NCI-H524 (cell line): ENCODE data around the gene LDLRAP1.
A peak's percentile ranks its signal among the peaks of the same experiment; 100 is the strongest.

Experiments used
- DNase-seq, 2 experiments: peaks; one replicate each; lab custom pipeline; 2025; lab: John Stamatoyannopoulos, UW

The LDLRAP1 gene

GRCh38 chr1:25544243-25544764 is 898 bp downstream of the LDLRAP1 start:
- no peak for DNase-seq

- no peak for DNase-seq
Measured at GRCh38 chr1:25544819-25545218, 1.4 kb downstream of the LDLRAP1 start.

DNA sequence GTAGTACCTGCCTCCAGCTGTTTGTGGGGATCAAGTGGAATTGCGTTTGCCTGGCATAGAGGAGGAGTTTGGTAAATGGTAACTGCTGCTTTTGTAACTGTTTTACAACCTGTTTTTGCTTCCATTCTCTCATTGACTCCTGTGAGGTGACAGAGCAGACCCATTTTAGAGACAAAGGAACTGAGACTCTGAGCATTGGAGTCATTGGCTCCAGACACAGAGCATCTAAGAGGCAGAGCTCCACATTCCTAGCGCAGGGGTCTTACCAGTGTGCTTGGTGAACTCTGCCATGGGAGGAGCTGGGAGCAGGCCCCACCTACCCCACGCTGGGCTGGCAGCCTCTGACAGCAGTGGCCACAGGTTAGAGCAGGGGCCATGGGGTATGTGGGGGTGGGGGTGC is 2.4 kb downstream of the LDLRAP1 start:
- no peak for DNase-seq

- no peak for DNase-seq
Measured at GRCh38 chr1:25546193-25546592, 2.8 kb downstream of the LDLRAP1 start.

DNA sequence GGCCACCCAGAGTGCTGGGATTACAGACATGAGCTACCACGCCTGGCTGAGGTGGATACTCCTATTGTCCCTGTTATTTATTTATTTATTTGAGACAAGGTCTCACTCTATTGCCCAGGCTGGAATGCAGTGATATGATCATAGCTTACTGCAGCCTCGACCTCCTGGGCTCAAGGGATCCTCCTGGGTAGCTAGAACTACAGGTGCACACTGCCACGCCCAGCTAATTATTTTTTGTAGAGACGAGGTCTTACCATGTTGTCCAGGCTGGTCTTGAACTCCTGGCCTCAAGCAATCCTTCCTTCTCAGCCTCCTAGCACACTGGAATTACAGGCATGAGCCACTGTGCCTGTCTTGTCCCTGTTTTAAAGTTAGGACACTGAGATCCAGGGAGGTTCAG is 5.2 kb downstream of the LDLRAP1 start:
- DNase-seq = no peak

- no peak for DNase-seq
Measured at GRCh38 chr1:25549273-25550154, 6.1 kb downstream of the LDLRAP1 start.

GRCh38 chr1:25550155-25550506 is 6.7 kb downstream of the LDLRAP1 start:
- no peak for DNase-seq

DNA sequence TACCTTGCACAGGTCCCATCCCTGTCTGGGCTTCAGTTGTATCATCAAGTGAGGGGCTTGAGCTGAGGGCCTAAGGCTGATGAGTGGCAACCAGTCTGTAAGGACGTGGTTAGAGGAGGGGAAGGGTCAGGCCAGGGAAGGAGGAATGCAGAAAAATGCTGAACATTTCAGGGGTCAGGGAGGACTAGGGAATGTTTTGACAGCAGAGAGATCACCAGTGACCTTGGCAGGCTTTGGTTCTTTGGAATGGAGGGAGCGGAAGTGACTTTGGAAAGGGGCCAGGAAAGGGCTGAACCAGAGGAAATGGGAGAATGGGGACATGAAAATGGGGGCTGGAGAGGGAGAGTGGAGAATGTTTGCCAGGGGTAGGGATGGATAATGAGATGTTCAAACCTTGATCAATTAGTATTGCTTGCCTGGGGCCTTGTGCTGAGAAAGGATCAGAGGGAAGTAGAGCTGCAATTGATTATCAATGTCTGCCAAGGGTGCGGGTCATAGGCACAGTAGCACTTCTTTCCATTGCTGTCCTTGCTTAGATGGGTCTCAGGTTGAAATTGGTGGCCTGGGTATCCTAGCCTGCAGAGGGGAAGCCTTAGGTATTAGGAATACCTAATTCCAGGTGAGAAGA is 7.4 kb downstream of the LDLRAP1 start:
- no peak for DNase-seq

- no peak for DNase-seq
Measured at GRCh38 chr1:25553749-25554429, 10.5 kb downstream of the LDLRAP1 start.

DNA sequence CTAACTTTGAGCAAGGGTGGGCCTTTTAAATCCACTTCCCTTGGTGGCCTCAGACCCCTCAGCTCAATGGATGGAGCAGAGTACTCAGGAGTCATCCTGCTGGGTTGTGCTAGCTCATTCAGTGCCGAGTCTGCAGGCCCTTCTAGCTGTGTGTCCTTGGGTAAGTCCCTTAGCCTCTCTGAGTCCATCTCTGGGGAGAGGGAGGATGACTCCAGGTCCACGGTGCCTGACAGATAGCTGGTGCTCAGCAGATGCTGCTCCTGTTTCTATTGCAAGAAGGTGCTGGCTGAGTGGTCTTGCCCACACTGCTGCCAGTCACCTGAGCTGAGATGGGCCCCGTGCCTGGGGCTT is 11.0 kb downstream of the LDLRAP1 start:
- DNase-seq = no peak

GRCh38 chr1:25554886-25555752 is 11.7 kb downstream of the LDLRAP1 start:
- peak in 1 of 2 experiments; percentile 56 for DNase-seq

DNA sequence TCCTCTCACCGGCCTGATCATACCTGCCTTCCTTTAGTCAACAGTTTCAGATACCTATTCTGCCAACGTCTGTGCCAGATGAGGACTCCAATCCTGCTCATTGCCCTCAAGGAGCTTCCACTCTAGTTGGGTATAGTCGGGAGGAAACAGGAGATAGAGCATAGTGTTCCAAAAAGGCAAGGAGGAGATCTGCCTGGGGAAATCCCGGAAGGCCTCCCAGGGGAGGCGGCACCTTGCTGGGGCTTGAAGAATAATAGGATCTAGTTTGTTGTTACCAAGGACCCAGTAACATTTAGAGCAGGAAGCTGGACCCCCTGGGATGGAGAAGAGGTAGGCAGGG is 12.3 kb downstream of the LDLRAP1 start:
- DNase-seq = no peak

DNA sequence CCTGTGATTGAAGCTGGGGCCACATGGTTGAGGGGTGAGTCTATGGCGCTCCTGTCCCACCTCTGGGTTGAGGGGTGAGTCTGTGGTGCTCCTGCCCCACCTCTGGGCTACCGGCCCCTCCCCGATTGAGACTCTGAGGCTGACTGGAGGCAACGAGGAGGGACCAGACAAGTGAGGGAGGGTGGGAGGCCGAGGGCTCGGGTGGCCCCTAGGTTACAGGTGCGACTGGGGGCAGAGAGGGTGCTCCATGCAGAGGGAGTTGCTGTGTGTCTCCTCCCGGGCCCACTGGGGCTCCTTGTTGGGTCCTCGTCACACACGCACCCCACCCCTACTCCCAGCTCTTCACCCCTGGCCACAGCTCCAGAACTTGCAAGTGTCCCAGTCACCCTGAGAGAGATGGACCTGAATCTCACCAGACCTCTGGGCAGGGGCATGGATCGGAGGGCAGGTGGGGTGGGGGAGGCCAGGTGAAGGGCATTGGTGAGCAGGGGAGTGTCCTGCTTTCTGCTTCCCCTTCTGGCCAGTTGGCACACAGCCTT is 12.8 kb downstream of the LDLRAP1 start:
- DNase-seq = no peak

DNA sequence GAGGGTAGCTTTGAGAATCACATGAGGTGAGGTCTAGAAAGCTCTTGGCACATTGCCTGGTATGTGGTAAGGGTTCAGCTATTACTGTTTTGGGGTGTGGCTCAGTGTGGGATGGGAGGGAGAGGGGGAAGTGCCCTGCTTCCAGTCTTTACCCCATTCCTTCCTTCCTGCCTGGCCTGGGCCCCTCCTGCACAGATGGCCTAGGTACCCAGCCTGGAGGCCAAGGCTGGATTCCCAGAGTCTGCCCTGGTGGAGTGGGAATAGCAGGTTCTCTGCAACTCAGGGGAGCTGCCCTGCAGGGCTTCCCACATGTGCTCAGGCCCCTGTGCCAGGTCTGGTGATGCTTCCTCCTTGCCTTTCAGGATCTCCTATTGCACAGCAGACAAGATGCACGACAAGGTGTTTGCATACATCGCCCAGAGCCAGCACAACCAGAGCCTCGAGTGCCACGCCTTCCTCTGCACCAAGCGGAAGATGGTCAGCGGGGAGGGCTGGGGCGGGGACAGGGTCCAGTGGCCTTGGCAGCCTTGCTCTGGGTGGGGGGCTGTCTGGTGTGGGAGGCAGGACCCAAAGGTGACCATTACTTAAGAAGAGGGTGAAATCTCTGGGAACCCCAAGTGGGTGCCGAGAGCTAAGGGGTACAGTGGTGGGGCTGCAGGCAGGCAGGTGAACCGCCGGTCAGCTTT is 13.5 kb downstream of the LDLRAP1 start:
- no peak for DNase-seq

- DNase-seq = no peak
Measured at GRCh38 chr1:25557543-25557942, 14.1 kb downstream of the LDLRAP1 start.

- DNase-seq = no peak
Measured at GRCh38 chr1:25559031-25559430, 15.6 kb downstream of the LDLRAP1 start.

- no peak for DNase-seq
Measured at GRCh38 chr1:25560001-25560400, 16.6 kb downstream of the LDLRAP1 start.

DNA sequence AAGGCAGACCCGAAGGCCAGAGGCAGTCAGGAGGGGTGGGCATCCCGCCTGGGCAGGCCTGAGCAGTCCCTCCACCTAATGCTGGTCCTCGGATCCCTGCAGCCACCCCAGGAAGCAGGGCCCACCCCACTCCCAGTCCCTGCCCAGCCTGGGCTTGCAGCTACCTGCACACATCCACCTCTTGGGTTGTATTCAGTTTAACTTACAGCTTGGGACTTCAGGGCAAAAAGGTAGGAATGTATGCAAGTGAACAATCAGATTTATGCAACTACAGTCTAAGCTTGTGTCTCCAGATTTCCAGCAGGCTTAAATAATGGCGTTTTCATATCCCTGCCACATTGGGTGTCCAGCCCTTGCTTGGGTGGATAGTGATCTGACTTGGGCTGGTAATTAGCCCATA is 17.4 kb downstream of the LDLRAP1 start:
- DNase-seq = no peak

GRCh38 chr1:25561421-25562100 is 18.2 kb downstream of the LDLRAP1 start:
- no peak for DNase-seq

DNA sequence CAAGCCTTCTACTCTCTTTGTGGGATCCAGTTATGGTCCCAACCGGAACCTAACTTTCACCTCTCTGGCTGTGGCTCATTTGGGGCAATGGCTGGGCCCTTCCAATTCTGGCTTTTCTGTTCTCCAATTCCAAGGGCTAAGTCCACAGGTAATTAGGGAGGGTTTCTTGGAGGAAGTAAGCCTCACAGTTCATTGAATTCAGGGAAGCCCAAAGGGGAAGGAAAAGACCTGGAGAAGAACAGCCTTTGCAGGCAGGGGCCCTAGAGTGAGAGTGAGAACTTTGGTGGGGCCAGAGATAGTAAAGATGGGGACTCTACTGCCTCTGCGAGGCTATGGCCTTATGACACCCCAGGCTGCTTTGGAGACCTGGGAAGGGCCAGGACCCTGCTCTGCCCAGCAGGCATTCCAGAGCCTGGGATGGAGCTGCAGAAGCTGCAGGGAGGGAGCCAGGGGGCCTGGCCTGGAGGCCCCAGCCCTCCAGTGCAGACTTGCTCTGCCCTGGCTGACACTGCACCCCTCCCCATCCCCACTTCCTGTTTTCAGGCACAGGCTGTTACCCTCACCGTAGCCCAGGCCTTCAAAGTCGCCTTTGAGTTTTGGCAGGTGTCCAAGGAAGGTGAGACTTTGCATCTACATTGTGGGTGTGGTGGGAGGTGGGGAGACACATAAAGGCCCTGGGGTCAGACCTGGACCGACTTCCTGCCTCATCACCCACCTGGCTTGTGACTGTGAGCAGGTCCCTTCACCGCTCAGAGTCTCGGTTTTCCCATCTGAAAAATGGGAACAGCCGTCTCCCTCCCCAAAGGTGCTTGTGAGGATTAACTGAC is 18.9 kb downstream of the LDLRAP1 start:
- no peak for DNase-seq
